Stimulated activated CD4-positive, alpha-beta T cell treated with anti-CD3 and anti-CD28 coated beads, Interleukin-15, amount 100 ng/mL, for 48 hours (primary cell): ENCODE results near the gene PROSER3.
"Not testable (repeated sequence)": the region's sequence is repeated elsewhere in the genome, so short reads cannot be mapped to it uniquely, and the experiment has no call there.

Source experiments
- DNase-seq, 2 donors: peaks; one replicate each; pipeline ENCODE4 v3.0.0-alpha.2; 2020; ENCODE audit warnings: low read depth in 2 of 2

The PROSER3 gene

DNA sequence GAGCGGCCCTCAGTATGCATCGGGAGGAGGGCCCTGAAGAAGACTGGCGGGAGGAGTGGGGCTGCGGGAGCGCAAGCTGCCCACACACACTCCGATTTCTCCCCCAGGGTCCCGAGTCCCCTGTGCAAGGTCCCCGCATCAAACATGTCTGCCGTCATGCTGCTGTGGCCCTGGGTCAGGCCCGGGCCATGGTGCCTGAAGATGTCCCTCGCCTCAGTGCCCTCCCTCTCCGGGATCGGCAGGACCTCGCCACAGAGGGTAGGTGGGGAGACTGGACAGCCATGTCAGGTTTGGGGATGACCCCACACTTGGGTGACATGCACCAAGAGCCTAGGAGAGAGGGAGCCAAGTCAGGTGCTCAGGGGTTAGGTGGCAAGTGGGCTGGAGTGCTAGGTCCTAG, 35.5 kb upstream of the PROSER3 start:
- DNase-seq, result no peak

DNA sequence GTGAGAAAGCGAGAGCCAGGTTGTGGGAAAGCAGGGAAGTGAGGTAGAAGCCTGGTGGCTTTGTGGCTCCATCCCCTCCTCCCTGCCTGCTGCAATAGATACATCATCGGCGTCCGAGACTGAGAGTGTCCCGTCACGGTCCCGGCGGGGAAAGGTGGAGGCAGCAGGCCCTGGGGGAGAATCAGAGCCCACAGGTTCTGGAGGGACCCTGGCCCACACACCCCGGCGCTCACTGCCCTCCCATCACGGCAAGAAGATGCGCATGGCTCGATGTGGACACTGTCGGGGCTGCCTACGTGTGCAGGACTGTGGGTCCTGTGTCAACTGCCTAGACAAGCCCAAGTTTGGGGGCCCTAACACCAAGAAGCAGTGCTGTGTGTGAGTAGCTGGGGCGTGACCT, 35.1 kb upstream of the PROSER3 start:
- no peak for DNase-seq

- DNase-seq, result no peak
These were observed 34.3 kb upstream of the PROSER3 start for GRCh38 chr19:35723671-35724070.

- DNase-seq, result not testable (repeated sequence)
These were observed 33.8 kb upstream of the PROSER3 start for GRCh38 chr19:35724132-35724531.

- DNase-seq, result no peak
These were observed 33.4 kb upstream of the PROSER3 start for GRCh38 chr19:35724560-35724959.

DNA sequence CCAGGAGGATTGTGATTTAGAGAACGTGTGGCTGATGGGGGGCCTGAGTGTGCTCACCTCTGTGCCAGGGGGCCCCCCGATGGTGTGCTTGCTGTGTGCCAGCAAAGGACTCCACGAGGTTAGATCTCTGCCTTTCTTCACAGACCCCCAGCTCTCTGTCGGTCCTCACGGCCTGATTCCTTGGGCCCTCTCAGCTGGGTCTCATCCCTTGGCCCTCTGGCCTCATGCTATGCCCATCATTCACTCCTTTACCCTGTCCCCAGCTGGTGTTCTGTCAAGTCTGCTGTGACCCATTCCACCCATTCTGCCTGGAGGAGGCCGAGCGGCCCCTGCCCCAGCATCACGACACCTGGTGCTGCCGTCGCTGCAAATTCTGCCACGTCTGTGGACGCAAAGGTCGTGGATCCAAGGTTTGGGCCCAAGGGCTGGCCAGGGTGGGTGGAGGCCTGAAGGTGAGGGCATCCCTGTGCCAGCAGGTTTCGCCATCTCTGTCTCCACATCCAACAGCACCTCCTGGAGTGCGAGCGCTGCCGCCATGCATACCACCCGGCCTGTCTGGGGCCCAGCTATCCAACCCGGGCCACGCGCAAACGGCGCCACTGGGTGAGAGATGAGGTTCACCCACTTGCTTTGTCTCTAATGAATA, 32.6 kb upstream of the PROSER3 start:
- no peak for DNase-seq

DNA sequence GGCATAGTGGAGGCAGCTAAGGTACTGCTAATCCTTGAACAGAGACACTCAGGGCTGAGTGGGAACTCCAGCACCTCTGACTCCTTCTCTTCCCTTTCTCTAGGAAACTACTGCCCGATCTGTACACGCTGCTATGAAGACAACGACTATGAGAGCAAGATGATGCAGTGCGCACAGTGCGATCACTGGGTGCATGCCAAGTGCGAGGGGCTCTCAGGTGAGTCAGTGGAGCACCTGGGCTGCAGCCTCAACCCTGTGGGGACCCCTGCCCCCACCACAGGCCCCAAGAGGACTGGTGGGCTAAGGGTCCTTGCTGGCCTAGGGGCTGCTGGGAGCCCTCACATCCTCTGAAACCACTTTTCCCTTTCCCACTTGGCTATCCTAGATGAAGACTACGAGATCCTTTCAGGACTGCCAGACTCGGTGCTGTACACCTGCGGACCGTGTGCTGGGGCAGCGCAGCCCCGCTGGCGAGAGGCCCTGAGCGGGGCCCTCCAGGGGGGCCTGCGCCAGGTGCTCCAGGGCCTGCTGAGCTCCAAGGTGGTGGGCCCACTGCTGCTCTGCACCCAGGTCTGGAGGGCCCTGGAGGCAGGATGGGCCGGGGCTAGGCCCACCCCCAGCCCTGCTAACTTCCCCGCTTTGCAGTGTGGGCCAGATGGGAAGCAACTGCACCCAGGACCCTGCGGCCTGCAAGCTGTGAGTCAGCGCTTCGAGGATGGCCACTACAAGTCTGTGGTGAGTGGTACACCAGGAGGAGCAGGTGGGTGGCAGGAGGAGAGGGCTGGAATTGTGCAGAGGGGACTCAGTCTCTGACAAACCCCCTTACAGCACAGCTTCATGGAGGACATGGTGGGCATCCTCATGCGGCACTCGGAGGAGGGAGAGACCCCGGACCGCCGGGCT, 30.7 kb upstream of the PROSER3 start:
- DNase-seq, result no peak

DNA sequence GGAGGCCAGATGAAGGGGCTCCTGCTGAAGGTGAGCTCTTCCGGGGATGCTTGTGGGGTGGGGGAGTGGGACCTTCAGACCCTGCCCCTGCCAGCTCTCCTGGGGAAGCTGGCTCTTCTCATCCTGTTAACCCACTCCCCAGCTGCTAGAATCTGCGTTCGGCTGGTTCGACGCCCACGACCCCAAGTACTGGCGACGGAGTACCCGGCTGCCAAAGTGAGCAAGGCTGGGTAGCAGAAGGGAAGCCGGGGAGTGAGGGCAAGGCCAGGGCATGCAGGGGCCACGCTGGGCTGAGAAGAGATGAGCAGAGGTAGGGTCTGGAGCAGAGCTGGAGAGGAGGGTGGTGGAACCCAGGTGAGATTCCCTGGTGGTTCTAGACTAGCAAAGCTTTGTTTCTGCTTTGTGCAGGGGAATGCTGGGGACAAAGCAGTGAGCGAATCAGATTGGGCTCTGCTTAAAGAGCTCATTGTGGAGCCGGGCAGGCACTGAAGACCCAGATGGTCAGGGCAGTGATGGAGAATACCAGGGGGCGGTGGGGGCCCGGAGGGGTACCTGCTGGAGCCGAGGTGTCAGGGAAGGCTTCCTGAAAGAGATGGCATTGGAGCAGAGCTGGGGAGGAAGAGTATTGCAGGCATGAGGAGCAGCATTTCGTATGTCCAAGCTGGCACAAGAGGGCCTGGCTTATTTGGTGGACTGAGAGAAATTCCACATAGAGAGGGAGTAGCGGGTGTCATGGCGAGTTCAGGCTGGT, 29.8 kb upstream of the PROSER3 start:
- DNase-seq, result no peak

- no peak for DNase-seq
These were observed 29.0 kb upstream of the PROSER3 start for GRCh38 chr19:35729021-35729420.

- no peak for DNase-seq
These were observed 28.2 kb upstream of the PROSER3 start for GRCh38 chr19:35729763-35730162.

DNA sequence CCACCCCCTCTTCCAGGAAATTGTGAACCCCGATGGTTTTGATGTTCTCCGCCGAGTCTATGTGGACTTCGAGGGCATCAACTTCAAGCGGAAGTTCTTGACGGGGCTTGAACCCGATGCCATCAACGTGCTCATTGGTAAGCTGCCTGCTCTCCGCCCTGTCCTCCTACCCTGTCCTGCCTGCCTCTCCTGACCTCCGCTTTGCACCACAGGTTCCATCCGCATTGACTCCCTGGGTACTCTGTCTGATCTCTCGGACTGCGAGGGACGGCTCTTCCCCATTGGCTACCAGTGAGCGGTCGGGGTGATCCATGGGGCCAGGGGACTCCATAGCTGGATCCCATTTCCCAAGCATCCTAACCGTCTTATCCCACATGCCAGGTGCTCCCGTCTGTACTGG, 27.6 kb upstream of the PROSER3 start:
- DNase-seq, result no peak

DNA sequence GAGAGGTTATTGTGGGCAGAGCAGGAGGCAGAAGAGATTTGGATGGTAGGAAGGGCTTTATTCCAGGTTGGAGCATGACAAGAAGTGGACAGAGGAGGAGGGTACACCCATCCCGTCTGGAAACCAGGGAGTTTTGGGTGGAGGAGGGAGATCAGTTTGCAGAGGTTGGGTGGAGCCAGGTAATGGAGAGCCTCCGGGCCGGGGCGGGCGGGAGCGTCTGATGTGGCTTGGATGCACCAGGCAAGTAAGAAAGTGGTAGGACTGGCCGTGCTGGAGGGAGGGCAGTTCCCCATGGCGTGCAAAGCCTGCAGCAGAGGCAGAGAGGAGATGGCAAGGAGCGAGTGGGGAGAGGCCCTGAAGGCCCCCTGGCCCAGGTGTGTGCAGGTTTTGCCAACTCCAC, 26.6 kb upstream of the PROSER3 start:
- no peak for DNase-seq

- no peak for DNase-seq
These were observed 26.1 kb upstream of the PROSER3 start for GRCh38 chr19:35731779-35732405.

- DNase-seq, result no peak
These were observed 25.3 kb upstream of the PROSER3 start for GRCh38 chr19:35732540-35733179.

DNA sequence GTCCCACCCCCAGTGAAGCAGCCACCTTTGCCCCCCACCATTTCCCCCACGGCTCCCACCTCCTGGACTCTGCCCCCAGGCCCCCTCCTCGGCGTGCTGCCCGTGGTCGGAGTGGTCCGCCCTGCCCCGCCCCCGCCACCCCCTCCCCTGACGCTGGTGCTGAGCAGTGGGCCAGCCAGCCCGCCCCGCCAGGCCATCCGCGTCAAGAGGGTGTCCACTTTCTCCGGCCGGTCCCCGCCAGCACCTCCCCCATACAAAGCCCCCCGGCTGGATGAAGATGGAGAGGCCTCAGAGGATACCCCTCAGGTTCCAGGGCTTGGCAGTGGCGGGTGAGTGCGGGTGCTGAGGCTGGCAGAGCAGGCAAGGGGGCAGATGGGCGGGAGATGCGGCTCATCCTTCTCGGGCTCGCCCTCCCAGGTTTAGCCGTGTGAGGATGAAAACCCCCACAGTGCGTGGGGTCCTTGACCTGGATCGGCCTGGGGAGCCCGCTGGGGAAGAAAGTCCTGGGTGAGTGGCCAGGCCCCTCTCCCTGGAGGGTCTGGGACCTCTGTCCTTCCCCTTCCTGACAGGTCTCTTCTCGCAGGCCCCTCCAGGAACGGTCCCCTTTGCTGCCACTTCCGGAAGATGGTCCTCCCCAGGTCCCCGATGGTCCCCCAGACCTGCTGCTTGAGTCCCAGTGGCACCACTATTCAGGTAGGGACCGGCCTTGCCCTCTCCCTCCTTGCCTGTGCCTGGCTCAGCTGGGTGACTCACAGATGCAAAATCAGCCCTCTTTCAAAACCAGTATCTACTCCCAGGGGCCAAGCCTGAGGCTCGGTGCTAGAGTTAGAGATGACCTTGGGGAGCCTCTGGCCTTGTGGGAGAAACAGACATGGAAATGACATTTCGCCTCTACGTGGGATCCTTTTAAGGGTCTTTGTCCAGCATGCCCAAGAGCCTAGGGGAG, 24.5 kb upstream of the PROSER3 start:
- DNase-seq, result no peak

- DNase-seq, result no peak
These were observed 23.7 kb upstream of the PROSER3 start for GRCh38 chr19:35734273-35734672.

DNA sequence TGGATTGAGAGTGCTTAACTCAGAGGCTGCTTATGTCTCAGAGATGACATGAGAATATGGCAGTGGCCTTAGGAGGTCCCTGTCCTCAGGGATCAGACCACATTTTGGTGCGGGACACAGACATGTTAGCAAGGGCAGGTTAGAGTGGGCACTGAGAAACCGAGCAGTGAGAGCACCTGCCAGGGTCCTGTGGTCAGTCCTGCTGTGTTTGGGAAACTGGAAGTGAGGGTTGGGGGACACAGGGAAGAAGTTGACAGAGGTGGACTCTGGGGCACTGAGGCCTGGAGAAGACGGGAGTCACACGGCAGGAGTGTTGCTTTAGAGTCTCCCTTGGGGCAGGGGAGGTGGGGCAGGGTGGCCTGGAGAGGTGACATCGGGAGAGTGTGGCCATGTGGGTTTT, 23.1 kb upstream of the PROSER3 start:
- DNase-seq, result no peak

GRCh38 chr19:35736913-35737886, 20.8 kb upstream of the PROSER3 start:
- DNase-seq, result no peak
